ENCODE data around the gene FOXJ3.

The FOXJ3 gene

DNA sequence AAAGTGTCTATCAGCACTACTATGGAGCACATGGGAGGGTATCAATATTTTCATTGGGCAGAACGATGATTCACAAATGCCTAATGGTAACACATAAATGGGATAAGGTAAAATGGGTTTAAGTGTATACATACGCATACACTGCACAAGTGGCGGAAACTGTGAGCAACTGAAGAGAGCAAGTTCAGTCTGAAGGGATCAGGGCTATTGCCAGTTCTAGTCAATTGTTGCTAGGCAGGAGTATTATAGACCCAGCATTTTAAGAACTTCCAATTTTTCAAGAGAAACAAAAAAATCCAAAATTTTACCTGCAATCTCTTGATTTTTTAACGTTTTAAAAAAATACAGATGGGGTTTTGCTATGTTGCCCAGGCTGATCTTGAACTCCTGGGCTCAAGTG, 23.1 kb downstream of the FOXJ3 start:
- H3K9me3 Mint-ChIP-seq, result no peaks in the 10 kb centered on the region
- H3K4me3 Mint-ChIP-seq, result no peak overlapping the region
- peak overlapping the region; percentile 32 for H3K27ac Mint-ChIP-seq
- peaks cover 61% of the 10 kb centered on the region for H3K4me1 Mint-ChIP-seq (ENCODE audit: low read depth)
- intact Hi-C loops (cut with micrococcal nuclease), result no loop called here
- H3K36me3 Mint-ChIP-seq (ENCODE audit: low read depth), result peaks cover 30% of the 10 kb centered on the region
- H3K27me3 Mint-ChIP-seq, result no peaks in the 10 kb centered on the region

DNA sequence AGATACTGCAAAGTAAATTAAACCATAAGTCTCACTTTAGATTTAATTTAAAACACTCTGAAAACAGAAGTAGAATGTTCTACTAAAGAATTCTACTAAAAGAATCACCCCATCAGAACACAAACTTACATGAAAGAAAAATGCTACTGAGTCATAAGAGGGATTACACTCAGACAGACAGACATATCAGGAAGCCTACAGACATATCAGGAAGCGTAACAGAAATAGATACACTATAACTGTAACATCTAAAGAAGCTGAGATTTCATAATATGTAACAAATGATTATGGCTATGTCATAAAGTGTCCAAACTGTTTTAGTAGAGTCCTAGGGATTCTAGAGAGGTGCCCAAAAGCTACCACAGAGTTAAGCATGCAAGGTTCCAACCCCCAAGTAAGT, 23.9 kb downstream of the FOXJ3 start:
- Mint-ChIP-seq H3K4me1 (ENCODE audit: low read depth) (peaks cover 56% of the 10 kb centered on the region), H3K4me3 (no peak overlapping the region), H3K27me3 (no peaks in the 10 kb centered on the region), H3K9me3 (no peaks in the 10 kb centered on the region), H3K27ac (no peak overlapping the region), H3K36me3 (ENCODE audit: low read depth) (peaks cover 30% of the 10 kb centered on the region)
- intact Hi-C loops (cut with micrococcal nuclease), result no loop called here

DNA sequence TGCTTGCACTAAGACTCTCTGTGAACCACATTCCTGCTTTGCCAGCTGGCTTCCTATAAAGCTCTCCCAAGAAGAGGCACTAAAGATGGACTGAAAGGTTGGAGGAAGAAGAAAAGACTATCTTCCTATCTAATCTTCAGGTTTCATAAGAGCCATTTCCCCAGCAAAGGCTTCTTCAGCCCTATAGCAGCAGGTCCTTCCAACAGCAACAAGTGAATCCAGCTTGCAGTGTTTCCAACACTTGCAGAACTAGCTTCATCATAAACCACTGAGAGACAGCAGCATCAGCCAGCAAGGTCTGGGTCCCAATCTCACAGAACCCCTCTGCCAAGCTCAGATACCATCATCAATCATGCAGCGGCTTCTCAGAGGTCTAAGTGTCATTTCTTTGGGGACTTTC, 28.1 kb downstream of the FOXJ3 start:
- H3K36me3 Mint-ChIP-seq (ENCODE audit: low read depth), result peaks cover 60% of the 10 kb centered on the region
- peaks cover 34% of the 10 kb centered on the region for H3K9me3 Mint-ChIP-seq
- peaks cover 23% of the 10 kb centered on the region for H3K4me1 Mint-ChIP-seq (ENCODE audit: low read depth)
- intact Hi-C loops (cut with micrococcal nuclease), result no loop called here
- H3K27ac Mint-ChIP-seq, result no peak overlapping the region
- no peaks in the 10 kb centered on the region for H3K27me3 Mint-ChIP-seq
- H3K4me3 Mint-ChIP-seq, result no peak overlapping the region

DNA sequence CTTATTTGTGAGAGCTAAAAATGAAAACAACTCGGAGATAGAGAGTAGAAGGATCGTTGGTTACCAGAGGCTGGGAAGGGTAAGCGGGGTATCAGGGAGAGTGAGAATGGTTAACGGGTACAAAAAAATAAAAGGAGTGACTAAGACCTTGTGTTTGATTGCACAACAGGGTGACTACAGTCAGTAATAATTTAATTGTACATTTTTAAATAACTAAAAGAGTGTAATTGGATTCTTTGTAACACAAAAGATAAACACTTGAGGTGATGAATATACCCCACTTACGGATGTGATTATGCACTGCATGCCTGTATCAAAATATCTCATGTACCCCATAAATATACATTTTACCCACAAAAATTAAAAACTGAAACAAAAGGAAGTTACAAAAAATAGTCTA, 29.4 kb downstream of the FOXJ3 start:
- H3K27me3 Mint-ChIP-seq, result no peaks in the 10 kb centered on the region
- H3K4me1 Mint-ChIP-seq (ENCODE audit: low read depth), result peaks cover 12% of the 10 kb centered on the region
- intact Hi-C loops (cut with micrococcal nuclease), result no loop called here
- H3K4me3 Mint-ChIP-seq, result no peak overlapping the region
- H3K9me3 Mint-ChIP-seq, result peaks cover 48% of the 10 kb centered on the region
- no peak overlapping the region for H3K27ac Mint-ChIP-seq
- H3K36me3 Mint-ChIP-seq (ENCODE audit: low read depth), result peaks cover 68% of the 10 kb centered on the region

DNA sequence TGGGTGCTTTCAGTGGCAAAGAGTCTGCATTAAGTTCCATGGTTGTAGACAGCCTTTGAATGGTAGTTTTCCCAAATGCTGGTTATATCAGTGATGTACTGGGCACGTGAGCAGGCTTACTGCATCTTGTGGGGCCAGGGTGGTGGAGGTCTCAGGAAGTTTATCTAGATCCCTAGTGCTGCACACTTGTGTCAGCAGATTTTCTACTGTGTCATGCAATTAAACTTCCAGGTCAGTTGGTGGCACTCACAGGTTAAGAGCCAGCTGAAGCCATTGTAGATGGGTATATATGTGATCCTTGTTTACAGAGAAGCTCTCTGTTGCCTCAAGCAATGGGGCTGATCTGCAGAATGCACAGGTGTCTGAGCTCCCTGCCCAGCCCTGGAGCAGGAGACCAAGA, 33.0 kb downstream of the FOXJ3 start:
- H3K9me3 Mint-ChIP-seq, result peaks cover 78% of the 10 kb centered on the region
- H3K4me3 Mint-ChIP-seq, result no peak overlapping the region
- no peak overlapping the region for H3K27ac Mint-ChIP-seq
- no peaks in the 10 kb centered on the region for H3K4me1 Mint-ChIP-seq (ENCODE audit: low read depth)
- intact Hi-C loops (cut with micrococcal nuclease), result no loop called here
- H3K27me3 Mint-ChIP-seq, result no peaks in the 10 kb centered on the region
- H3K36me3 Mint-ChIP-seq (ENCODE audit: low read depth), result peaks cover 45% of the 10 kb centered on the region

DNA sequence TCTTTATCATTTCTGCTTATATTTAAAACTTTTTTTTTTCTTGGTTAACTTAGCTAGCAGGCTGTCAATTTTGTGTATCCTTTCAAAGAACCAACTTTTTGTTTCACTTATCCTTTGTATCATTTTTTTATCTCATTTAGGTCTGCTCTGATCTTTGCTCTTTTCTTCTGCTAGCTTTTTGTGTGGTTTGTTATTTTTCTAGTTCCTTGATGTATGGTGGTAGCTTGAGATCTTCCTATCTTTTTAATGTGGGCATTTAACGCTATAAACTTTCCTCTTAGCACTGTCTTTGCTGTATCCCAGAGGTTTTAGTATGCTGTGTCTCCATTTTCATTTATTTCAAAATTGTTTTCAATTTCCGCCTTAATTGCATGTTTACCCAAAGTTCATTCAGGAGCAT, 36.5 kb downstream of the FOXJ3 start:
- no peaks in the 10 kb centered on the region for H3K4me1 Mint-ChIP-seq (ENCODE audit: low read depth)
- H3K27me3 Mint-ChIP-seq, result no peaks in the 10 kb centered on the region
- H3K36me3 Mint-ChIP-seq (ENCODE audit: low read depth), result peaks cover 29% of the 10 kb centered on the region
- no peak overlapping the region for H3K4me3 Mint-ChIP-seq
- intact Hi-C loops (cut with micrococcal nuclease), result no loop called here
- no peak overlapping the region for H3K27ac Mint-ChIP-seq
- peaks cover 68% of the 10 kb centered on the region for H3K9me3 Mint-ChIP-seq

DNA sequence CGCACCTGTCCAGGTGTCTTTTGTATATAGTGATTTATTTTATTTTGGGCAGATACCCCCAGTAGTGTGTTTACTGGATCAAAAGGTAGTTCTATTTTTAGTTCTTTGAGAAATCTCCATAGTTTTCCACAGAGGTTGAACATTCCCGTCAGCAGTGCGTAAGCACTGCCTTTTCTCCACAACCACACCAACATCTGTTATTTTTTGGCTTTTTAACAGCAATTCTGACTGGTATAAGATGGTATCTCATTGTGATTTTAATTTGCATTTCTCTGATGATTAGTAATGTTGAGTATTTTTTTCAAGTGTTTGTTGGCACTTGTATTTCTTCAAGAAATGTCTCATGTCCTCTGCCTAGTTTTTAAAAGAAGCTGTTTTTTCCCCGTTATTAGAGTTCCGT, 39.2 kb downstream of the FOXJ3 start:
- intact Hi-C loops (cut with micrococcal nuclease), result no loop called here
- peaks cover 7% of the 10 kb centered on the region for H3K36me3 Mint-ChIP-seq (ENCODE audit: low read depth)
- H3K27ac Mint-ChIP-seq, result no peak overlapping the region
- no peaks in the 10 kb centered on the region for H3K4me1 Mint-ChIP-seq (ENCODE audit: low read depth)
- H3K4me3 Mint-ChIP-seq, result no peak overlapping the region
- H3K9me3 Mint-ChIP-seq, result peaks cover 45% of the 10 kb centered on the region
- H3K27me3 Mint-ChIP-seq, result no peaks in the 10 kb centered on the region

DNA sequence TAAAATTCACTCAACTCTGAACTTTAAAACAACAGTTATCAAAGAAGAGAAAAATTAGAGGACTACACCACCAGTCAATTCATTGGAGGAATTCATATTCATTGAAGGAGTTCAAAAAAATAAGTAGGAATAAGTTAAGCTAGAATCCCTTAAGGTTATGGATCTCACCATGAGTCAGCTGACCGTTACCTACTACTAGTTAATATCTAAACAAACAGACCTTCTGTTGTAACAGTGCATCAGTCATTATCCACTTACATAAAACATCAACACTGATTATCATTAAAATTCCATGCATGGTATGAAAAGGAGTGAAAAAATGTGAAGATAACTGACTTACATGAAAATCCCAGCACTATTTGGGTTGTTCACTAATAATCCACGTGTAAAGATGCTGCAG, 44.9 kb downstream of the FOXJ3 start:
- no peaks in the 10 kb centered on the region for H3K36me3 Mint-ChIP-seq (ENCODE audit: low read depth)
- no peaks in the 10 kb centered on the region for H3K4me1 Mint-ChIP-seq (ENCODE audit: low read depth)
- H3K9me3 Mint-ChIP-seq, result no peaks in the 10 kb centered on the region
- H3K4me3 Mint-ChIP-seq, result no peak overlapping the region
- intact Hi-C loops (cut with micrococcal nuclease), result no loop called here
- H3K27me3 Mint-ChIP-seq, result no peaks in the 10 kb centered on the region
- no peak overlapping the region for H3K27ac Mint-ChIP-seq

DNA sequence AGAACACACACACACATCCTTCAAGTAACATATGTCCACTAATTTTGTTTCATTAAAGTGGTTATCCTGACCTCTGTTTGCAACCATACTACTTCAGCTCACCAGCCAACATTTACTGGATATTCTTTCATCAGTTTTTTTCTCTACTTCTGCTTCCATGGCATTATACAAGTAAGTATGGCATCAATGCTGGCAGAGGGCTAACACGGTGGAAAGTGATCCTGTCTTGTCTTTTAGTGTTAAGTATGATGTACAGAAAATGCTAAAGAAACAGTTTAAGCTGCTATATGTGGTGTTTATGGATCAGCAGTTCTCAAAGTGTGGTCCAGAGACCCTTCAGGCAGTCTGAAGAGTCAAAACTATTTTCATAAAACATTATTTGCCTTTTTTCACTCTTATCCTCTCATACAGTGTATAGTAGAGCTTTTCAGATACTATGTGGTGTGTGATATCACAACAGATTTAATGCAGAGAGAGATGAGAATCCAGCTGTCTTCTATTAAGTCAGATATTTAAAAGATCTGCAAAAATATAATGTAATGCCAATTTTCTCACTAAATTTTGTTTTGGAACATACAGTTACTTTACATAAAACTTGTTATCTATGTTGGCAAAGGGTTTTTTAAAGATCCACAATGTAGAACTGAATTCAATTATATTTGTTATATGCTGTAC, 46.6 kb downstream of the FOXJ3 start:
- Mint-ChIP-seq H3K4me1 (ENCODE audit: low read depth) (no peaks in the 10 kb centered on the region), H3K27me3 (no peaks in the 10 kb centered on the region), H3K36me3 (ENCODE audit: low read depth) (no peaks in the 10 kb centered on the region), H3K4me3 (no peak overlapping the region), H3K27ac (no peak overlapping the region), H3K9me3 (no peaks in the 10 kb centered on the region)
- intact Hi-C loops (cut with micrococcal nuclease), result no loop called here

DNA sequence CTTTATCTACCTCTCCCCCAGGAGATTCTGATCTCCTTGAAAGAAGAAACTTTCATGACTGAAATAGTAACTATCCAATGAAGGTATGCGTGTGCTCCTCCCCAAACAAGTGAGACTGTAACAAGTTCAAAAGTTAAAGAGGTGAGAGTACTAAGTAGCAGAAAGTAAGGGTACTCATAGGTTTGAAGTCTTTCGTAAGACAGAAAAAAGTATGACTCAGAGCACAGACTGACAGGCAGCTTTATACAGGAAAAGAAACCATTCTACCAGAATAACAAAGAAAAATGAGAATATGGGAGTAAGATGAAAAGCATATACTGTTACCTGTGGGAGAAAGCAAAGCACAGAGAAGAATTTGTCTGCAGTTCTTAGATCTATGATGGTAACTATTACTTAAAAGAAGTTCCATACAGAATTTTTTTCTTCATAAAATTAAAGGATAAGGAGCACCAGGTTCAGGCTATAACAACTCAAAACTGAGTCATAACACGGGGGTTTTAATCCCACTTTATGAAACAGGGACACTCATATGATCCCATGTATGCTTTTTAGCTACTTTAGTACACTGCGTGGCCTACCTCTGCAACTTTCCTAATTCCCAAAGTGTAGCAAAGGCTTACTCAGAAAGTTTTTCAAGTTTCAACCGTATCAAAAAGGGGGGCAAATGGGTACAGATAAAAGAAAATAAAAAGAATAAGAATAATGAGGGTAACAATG, 52.0 kb downstream of the FOXJ3 start:
- intact Hi-C loops (cut with micrococcal nuclease), result no loop called here
- no peaks in the 10 kb centered on the region for H3K27me3 Mint-ChIP-seq
- H3K4me1 Mint-ChIP-seq (ENCODE audit: low read depth), result peaks cover 14% of the 10 kb centered on the region
- H3K4me3 Mint-ChIP-seq, result no peak overlapping the region
- H3K27ac Mint-ChIP-seq, result no peak overlapping the region
- no peaks in the 10 kb centered on the region for H3K9me3 Mint-ChIP-seq
- H3K36me3 Mint-ChIP-seq (ENCODE audit: low read depth), result peaks cover 6% of the 10 kb centered on the region

DNA sequence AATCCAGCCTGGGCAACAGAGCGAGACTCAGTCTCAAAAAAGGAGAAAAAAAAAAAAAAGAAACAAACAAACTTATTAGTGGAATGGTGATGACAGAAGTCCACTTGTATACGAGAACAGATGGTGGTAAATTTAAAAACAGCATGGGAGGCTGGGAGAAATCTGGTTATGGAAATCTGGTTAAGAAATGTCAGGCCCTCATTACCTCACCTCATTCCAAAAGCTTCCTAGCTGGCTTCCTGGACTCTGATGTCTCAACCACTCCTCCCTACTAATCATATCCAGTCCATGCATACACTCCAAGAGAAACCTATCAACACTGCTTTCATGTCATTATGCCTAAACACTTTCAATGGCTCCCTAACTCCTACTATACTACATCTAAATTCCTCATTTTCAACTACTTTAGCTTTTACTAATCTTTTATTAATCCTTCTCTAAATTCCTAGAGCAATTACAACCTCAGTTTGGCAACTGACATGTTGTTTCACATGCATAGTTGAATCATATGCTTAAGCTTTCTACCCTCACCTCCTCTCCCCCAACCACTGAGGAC, 52.9 kb downstream of the FOXJ3 start:
- H3K9me3 Mint-ChIP-seq, result no peaks in the 10 kb centered on the region
- intact Hi-C loops (cut with micrococcal nuclease), result no loop called here
- no peaks in the 10 kb centered on the region for H3K27me3 Mint-ChIP-seq
- H3K27ac Mint-ChIP-seq, result no peak overlapping the region
- H3K36me3 Mint-ChIP-seq (ENCODE audit: low read depth), result peaks cover 14% of the 10 kb centered on the region
- peaks cover 14% of the 10 kb centered on the region for H3K4me1 Mint-ChIP-seq (ENCODE audit: low read depth)
- H3K4me3 Mint-ChIP-seq, result no peak overlapping the region

DNA sequence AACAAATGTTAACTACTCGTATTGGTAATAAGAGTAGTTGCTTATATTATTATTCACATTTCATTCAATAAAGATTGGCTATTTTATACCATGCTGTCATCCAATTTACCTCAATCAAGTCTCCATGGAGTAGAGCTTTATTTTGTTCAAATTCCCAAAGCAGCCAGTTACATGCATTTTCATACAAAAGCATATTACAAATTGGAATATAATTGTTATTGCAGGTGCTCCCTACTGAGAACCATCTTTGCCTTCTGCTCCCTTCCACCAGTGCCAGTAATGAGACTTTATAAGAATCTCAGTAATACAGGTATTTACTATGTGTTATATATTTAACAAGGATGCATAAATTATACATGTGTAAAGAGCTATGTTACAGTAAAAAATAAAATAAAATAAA, 54.2 kb downstream of the FOXJ3 start:
- H3K27me3 Mint-ChIP-seq, result no peaks in the 10 kb centered on the region
- peaks cover 17% of the 10 kb centered on the region for H3K36me3 Mint-ChIP-seq (ENCODE audit: low read depth)
- no peak overlapping the region for H3K27ac Mint-ChIP-seq
- peaks cover 14% of the 10 kb centered on the region for H3K4me1 Mint-ChIP-seq (ENCODE audit: low read depth)
- H3K4me3 Mint-ChIP-seq, result no peak overlapping the region
- intact Hi-C loops (cut with micrococcal nuclease), result no loop called here
- H3K9me3 Mint-ChIP-seq, result no peaks in the 10 kb centered on the region

DNA sequence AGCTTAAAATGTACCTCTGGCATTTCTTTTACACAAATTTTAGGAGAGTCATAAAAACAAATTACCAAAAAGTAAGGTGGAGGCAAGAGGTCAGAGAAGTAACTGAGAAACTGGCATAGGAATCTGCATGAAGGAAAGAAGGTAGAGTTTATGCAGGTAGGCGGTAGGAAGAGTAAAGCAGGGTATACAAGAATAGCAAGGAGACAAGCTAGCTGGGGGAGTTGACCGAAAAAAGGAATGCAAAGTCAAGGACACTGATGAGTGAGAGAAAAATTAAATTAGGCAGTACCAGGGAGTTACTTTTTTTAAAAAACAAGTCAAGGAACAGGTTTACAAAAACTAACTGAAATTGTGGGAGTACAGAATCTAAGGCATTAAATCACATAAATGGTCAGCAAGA, 56.0 kb downstream of the FOXJ3 start:
- peaks cover 14% of the 10 kb centered on the region for H3K4me1 Mint-ChIP-seq (ENCODE audit: low read depth)
- intact Hi-C loops (cut with micrococcal nuclease), result no loop called here

DNA sequence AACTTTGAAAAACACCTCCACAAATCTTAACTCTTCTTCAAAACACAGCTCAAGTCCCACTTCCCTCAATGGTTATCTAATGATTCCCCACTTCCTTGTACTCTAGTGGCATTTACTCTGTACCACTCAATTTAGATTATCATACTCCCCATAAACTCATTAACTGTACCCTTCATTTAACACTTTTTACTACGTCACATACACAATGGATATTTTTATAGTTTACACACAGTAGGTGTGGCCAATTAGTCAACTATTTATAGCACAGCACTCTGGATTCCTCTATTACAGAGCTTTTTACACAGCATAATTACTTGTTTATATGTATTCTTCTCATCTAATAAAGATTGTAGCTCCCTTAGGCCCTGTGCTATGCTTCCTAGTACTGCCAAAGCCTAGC, 62.1 kb downstream of the FOXJ3 start:
- Mint-ChIP-seq H3K27me3 (no peaks in the 10 kb centered on the region), H3K4me1 (ENCODE audit: low read depth) (peaks cover 15% of the 10 kb centered on the region), H3K9me3 (no peaks in the 10 kb centered on the region), H3K27ac (no peak overlapping the region), H3K4me3 (no peak overlapping the region), H3K36me3 (ENCODE audit: low read depth) (peaks cover 18% of the 10 kb centered on the region)
- intact Hi-C loops (cut with micrococcal nuclease), result no loop called here

More for the DNA sequence above, 56.0 kb downstream of the FOXJ3 start:
- Mint-ChIP-seq H3K36me3 (ENCODE audit: low read depth) (peaks cover 25% of the 10 kb centered on the region), H3K27me3 (no peaks in the 10 kb centered on the region), H3K27ac (no peak overlapping the region), H3K9me3 (no peaks in the 10 kb centered on the region), H3K4me3 (no peak overlapping the region)

All from dendritic cell treated with granulocyte-macrophage colony-stimulating factor and Interleukin-4, amounts not matched to agents 40 ng/mL and 50 ng/mL, for 4 days (primary cell).